ENCODE data around the gene ANK2.
"Not testable (repeated sequence)": the region's sequence is repeated elsewhere in the genome, so short reads cannot be mapped to it uniquely, and the experiment has no call there.

The ANK2 gene

DNA sequence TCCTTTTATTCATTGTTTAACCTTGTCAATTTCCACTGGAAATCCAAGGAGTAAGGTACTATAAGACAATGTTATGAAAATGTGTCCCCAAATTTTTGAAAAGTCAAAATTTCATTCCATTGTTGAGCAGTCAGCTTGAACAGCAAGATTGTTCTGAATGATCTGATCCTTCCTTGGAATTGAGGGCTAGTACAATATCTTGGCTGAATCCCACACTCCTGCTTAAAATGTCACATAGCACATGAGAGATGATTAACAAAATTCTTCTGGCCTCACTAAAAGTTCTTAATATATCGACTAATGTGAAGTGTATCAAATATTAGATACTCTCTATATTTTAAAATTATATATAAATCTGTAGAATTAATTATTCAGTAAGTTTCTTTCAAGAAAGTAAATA lies 104.8 kb downstream of the ANK2 start:
- DNase-seq: no peak

DNA sequence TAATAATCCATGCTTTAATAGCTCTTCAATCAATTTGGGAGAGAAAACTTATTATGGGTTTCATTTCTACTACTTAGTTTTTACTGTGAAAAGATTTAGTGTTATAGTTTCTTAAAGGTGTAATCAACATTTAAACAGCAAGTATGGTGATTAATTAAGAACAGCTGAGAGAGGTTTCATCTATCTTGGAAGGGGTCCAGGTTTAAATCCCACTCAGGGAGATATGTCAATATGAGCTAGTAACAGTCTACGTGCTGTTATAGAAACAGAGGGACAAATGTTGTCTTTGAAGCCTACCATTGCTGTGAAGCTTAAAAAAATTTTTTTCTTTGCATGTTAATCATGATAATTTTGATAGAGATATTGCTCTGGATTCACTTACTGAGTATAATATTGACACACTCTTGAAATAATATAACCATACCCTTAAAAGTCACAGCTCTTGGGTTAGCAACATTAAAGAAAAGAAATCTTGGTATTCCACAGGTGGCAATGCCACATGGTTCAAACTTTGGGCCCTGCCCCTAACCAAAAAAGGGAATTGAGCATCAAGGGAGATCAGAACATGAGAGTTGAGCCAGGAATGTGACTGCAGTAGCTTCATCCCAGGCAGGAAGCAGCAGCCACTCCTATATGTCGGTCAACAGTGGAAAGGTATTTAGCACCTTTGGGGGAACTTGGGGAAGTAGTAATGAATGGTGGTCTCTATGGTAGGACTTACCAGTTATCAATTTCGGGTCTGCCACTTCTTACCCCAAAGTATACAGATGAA lies 107.8 kb downstream of the ANK2 start:
- no peak for DNase-seq

DNA sequence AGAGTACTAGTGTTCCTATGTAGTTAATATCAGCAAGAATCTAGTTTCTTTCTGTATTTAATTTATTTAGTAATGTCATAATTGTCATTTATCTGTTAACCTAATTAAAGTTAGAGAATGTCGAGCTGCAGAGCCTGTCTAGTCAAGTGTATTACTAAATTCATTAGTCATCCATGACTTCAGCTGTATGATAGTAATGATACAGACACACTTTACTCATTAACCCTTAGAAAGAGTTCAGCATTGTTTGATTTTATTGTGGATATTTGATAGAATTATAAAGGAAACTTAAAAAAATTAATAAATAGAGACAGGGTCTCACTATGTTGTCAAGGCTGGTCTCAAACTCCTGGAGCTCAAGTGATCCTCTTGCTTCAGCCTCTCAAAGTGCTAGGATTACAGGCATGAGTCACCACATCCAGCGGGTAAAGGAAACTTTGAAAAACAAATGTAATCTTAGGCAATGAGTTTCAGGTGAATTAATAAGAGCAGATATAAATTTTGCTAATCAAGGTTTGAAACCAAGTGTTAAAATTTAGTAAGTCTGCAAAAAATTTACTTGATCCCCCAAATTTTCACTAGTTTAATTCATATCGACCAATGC lies 110.6 kb downstream of the ANK2 start:
- DNase-seq: no peak

DNA sequence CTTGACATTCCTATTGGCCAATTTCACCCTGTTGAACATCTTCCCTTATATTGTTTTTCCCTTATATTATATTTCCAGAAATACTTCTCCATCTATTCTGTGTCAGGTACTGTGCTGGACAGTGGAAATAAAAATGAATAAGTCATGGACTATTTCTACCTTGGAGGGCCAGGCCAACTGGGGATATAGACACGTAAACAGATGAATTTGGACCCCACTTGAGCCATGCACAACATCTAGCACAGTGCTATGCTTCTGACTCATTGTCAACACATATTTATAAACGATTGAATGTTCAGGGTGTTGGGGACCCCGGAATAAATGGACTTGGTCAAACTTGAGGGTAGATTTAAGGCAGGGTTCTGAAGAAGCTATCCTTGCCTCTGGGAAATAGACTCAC lies 111.1 kb downstream of the ANK2 start:
- DNase-seq: no peak

DNA sequence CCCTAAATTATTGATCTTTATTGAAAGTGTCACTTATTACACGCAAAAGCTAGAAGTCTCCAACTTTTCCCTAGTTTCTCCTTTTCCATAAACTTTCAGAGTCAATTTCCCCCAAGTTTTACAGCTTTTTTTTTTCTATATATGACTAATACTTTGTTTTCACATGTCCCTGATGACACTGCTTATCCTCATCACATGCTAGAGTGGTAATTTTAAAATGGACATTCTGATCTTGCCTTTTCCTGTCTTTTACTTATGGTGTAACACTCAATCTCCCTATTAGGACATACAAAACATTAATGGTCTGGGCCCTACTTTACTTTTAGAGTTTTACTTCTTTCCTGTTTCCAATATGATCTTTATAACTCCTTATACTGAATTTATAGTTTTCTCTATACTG lies 112.6 kb downstream of the ANK2 start:
- no peak for DNase-seq

DNA sequence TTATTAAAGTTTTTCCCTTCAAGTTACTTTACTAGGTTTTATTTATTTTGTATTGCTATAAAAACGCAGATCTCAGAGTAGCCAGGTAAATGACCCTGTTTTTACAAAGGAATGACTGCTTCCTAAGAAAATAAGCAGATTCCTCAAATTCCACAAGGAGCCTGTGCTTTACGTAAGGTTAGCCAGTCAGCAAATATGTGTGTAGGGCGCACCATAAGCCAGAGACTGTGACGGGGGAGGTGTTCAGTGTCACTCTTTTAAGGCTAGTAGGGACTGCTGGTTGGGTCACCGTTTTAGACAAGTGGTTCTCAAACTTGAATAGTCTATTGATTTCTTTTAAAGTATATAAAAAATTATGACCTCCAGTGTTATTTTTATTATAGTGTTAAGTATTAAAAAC lies 119.9 kb downstream of the ANK2 start:
- no peak for DNase-seq

DNA sequence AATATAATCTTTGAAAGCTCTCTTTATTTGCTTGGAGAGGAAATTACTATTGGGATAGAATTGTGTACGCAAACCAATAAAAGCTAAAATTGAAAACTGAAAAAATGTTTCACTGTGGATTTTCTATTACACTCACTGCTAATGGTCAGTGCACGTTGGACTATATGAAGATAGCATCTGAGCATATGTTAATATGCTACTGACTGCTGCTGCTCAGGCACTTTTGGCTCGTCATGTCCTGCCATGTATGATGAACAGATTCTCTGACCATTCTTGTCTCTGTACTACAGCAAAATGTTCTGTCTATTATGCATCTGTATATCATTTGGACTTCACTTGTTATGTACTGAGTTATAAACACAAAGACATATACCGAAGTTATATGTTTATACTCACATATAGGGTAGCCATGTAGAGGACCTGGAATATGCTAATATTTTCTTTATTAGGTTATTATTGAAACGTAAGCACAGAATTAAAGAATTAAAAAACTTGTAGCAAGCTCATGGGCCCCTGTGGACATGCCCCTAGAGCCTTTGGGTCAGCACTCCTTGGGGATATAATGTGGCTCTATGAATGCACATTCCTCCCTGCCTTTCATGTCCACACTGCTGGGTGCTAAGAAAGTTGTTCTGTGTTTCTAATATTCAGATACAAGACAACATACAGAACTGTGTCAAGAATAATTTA lies 120.8 kb downstream of the ANK2 start:
- DNase-seq: no peak

DNA sequence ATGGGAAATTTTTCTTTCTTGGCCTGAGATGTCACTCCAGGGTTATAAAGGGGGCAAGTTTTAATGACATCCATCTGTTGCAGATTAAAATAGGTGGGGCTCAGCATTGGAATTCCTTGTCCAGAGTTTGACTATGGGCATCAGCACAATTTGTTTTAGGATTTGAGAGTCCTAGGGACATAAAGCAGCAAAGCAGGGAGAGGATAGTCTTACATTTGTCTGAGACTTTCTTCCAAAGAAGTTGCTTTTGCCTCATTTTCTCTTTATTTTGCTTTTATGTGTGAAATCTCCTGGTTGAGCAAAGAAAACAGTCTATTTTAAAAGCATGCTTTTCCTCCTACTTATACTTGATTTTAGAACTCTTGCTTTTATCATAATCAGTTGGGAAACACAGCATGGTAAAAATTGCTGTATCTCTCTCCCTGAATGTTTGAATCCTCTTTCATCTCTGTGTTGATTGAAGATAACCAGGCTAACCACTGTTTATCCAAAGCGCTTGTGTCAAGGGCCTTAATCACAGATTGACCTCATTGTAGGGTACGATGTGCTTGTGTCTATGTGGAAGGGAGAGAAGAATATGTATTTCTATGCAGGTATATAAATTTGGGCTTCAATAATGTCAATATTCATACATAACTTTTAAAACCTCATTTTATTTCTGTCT lies 121.5 kb downstream of the ANK2 start:
- no peak for DNase-seq

DNA sequence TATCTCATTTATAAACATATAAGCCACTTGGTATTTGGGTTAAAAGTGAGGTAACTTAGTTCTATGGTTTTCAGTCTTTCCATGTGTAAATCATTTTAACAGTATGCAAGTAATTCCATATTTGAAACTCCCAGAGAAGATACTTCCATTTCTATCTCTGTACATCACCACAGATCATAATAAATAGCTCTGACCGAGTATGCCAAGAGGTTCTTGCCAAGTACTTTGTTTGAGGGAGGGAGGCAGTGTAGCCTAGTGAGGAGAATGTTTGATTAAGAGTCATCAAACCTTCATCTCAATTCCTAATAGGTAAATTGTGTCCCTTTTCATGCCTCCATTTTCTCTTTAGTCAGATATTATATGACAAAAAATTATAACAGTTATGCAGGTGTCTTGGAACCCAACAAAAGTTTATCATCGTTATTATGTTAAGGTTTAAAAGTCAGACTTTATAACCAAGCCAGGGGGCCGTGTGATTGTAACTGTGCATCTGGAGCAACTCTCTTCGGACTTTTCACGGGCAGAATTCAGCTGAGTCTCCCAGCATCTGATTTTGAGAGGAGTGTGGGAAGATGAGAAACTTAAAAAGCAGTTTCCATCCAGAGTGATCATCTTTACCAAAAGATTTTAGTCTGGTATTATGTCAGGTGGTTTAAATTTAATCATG lies 123.8 kb downstream of the ANK2 start:
- no peak for DNase-seq

DNA sequence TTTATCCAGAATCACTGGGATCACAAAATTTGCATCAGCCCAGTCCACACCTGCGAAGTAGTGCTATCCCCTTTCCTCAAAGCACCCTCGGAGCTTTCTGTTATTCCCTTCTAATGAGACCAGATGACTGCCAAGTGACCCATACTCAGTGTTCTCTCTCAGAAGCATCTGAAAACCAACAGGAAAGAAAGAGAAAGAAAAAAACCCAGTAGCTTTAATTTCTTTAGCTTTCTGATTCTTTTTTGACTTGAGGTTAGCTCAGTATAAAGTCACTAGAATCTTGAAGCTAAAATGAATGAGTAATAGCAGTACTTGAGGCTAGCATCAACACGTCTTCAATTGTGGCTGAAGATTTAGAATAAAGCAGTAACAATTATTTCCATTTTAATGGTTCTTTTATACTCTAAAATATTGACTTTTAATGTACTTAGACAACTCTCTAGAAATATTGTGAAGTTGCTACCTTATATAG lies 124.4 kb downstream of the ANK2 start:
- DNase-seq: no peak

DNA sequence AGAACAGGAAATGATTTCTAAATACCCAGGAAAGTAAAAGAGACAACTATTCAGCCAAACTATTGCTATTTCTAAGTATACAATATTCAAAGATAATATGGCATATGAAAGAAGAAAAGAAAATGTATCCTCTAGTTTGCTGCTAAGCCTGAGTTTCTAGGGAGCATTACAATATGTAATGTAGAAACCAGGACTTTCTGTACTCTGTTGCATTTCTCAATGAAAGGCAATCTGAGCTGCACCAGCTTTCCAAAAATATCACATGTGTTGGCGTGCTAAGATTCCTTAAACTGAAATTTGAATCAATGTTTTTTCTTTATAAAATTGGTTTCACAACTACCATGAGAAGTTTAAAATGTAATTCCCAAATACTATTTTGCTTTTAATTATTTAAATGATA lies 129.6 kb downstream of the ANK2 start:
- no peak for DNase-seq

DNA sequence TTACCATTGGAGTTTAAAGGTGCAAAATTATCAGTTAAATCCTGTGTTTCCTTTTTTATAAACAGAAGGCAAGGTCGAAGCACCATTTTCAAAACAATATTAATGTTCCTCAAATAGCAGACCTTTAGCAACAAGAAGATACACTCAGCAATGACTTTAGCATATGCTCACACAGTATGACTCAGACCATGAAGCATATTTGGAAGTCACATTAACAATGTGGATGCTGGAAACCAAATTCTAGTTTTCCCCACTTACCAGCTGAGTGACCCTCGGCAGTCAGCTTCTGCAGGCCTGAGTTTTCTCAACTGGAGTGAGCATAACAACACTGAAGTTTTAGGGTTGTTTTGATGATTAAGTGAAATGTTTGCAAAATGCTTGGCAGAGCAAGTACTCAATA lies 130.5 kb downstream of the ANK2 start:
- no peak for DNase-seq

DNA sequence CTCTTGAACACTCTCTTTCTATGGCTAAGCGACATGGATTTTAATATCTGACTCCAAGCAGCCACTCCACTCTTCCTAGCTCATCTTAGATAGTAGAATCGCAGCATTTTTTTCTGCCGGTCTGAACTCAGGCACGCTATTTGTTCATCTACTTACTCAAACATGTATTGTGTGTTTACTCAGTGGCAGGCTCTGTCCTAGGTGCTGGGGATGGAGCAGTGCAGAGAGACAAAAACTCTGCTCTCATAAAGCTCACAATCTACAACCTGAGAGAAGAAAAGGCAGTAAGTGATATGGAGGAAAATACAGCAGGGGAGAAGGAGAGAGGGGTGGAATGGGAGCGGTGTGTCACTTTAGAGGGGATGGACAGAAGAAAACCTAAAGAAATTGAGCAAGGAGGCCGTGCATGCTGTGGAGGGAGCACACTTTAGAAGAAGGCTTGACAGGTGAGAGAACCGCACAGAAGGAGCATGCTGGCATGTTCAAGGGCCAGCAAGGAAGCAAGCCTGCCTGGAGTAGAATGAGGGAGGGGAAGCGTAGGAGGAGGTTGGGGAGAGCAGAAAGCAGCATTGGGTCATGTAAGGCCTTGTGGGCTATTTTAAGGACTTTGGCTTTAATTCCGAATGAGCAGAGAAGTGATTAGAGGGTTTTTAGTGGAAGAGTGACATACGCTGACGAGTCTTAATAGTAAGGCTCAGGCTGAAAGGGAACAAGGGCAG lies 132.0 kb downstream of the ANK2 start:
- DNase-seq: no peak

DNA sequence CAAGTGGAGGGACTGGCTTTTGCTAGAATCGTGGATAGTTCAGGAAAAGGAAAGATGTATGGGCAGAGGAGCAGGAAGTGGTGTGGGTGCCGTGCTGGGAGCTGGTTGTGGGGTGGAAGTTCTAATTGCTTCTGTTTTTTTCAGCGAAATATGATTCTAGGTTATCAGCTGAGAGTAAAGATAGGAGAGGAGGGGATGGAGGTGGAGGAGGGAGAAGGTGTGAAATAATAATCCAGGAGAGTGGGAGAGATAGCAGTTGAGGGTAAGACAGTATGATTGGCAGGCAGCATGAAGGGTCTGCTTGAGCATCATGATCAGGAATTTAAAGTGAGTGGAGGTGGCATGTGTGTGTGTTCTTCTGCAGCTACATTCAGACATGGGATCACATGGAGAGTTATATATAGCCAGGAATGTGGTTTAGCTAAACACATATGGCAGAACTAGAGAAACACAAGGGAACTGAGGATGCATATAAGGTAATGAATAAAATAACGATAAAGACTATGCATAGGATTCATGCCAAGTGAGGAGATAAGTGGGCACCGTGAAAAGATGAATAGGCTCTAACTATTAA lies 133.7 kb downstream of the ANK2 start:
- DNase-seq: no peak

DNA sequence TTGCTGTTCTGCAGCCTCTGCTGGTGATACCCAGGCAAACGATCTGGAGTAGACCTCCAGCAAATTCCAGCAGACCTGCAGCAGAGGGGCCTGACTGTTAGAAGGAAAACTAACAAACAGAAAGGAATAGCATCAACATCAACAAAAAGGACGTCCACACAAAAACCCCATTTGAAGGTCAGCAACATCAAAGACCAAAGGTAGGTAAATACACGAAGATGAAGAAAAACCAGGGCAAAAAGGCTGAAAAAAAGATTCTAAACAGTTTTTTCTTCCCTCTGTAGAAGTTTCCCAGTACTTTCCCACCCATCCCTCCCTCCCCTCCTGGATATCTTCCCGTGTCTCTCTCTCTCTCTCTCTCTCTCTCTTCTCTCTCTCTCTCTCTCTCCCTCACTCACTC lies 136.8 kb downstream of the ANK2 start:
- DNase-seq: not testable (repeated sequence)

DNA sequence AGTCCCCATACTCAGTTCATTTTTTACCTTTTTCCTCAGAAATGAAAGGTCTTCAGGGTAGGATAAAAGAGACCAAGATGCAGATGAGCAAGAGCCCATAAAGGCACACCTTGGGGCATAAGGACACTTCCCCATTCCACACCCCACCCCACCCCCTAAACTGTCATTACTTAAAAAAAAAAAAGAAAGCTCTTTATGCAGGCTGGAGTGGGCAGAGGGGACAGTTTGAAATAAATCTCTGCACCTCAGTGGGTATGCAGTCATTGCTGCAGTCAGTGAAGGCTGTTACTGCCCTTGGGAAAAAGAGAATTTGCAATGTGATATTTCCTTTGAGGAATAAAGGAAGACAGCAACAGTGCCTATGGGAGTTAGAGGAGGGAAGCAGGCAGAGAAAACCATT lies 137.5 kb downstream of the ANK2 start:
- no peak for DNase-seq

DNA sequence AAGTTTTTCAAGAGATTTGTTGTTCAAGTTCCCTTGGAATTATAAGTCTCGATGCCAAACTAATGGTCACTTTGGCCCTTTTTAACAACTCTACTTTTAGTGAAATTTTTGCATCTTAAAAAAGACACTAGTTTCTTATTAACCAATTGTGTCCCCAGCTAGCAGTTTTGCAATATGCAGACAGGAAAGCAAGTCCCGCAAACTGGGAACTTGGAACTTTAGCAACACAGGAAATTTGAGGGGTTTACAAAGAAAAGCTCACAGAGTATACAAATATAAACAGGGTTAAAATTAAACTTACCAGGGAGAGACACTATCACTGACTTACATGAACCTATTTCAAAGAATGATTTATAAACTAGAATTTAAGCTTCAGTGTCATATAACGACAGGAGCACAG lies 137.9 kb downstream of the ANK2 start:
- DNase-seq: no peak

DNA sequence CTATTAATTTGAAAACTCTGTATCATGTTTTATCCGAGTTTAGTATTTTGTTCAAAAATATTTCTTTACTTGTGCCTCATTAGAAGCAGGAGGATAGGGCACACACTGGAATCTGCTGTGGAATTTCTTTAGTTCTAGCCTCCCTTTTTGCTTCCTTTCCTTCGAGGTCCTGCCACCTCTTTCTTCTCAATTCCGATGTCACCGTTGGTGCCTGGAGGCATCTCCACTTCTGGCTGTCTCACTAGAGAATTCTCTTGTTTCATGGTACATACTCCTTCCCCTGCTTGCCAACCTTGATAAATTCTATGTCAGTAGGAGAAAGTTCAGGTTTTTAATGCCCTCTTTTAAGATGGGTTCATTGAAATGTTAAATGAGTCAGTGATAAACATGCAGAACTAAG lies 140.1 kb downstream of the ANK2 start:
- DNase-seq: no peak

DNA sequence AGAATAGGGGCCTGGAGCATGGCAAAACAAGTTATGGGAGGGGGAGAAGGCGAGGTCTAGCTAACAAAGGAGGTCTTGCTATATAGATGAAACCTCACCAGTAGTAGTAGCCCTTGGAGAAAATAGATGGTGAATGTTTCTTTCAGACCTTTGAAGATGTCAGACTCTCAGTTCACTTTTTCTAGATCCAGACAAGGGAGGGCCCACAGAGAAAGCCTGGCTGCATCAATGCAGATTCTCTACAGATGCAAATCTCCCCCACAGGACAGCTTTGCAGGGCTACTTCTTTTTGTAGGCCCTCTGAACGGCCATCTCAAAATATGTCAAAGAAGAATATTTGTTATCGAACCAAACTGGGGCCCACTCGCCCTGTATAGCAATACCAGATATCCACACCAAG lies 159.7 kb downstream of the ANK2 start:
- no peak for DNase-seq

DNA sequence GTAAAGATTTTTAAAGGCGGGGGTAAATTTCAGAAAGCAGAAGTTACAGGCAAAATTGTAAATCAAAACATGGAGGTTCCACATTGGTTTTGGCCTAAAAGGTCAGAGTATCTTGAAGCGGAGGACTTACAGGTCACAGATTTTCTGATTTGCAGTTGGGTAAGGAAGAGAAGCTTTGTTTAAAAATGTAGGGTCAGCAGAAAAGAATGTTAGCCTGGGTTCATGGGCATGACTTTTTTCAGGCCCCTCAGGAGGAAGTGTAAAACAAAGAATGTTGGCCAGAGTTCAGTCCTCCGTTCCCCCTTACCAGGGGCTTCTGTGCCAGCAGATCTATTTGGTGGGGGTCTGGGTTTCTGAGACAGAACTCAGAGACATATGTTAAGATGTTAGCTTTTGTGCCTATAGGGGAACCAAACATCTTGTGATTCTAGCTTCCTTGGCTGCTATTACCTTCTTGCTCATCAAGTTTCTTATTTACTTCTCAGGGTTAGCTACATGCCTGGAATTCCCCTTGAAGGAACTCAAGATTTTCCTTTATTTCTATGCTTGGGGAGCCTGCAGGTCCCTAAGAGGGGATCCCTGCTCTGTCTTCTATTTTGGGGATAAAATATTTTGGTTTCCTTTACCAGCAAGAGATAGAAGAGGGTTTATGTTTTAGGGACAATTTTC lies 160.3 kb downstream of the ANK2 start:
- no peak for DNase-seq

DNA sequence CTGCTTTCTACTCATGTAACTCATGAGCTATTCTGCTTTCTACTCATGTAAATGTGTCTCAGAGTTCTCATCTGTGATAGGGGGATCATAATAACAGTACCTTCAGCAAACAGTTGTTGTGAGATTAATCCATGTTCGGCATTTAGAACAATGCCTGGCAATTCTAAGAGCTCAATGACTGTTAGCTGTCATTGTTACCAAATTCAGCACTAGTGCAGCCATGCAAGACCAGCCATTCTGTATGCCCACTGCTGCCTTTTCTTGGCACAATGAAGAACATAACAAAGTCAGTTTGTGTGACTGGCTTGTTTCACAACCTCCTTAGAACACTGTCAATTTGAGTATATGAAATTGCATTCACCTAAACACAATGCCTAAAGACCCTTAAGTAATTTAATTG lies 163.2 kb downstream of the ANK2 start:
- DNase-seq: no peak

DNA sequence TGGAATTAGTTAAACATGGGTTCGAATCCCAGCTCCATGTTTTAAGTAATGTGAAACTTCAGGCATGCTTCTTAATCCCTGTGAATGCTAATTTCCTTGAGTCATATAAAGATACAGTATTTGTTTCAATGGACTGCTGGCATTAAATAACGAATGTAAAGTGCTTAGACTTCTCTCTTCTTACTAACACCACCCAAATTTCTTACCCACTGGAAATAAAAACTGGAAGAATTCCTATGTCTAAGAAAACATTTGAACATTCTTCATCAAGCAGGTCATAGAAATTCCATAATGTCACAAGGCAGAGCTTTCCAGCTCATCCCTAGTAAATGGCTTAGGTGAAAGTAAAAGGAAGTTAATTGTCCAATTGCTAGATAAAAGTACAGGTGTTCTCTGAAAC lies 172.5 kb downstream of the ANK2 start:
- DNase-seq: no peak
